Activated T-helper 1 cell treated with anti-CD3 and anti-CD28 coated beads, Interleukin-2, amount 50 U/mL, for 16 hours (primary cell): ENCODE results near the gene SEC16A.

Experiments used
- DNase-seq, 2 donors: peaks; one replicate each; pipeline ENCODE4 v3.0.0-alpha.2; 2020; ENCODE audit warnings: low read depth in 1 of 2, low spot score in 1 of 2

SEC16A gene

GRCh38 chr9:136466155-136466541, 16.7 kb downstream of the SEC16A start:
- no peak for DNase-seq

- DNase-seq = no peak
Observed at GRCh38 chr9:136465500-136466154, 17.2 kb downstream of the SEC16A start.

GRCh38 chr9:136464241-136464640, 18.6 kb downstream of the SEC16A start:
- no peak for DNase-seq

- no peak for DNase-seq
Observed at GRCh38 chr9:136463578-136463977, 19.3 kb downstream of the SEC16A start.

- DNase-seq = no peak
Observed at GRCh38 chr9:136462664-136463063, 20.2 kb downstream of the SEC16A start.

GRCh38 chr9:136460772-136461325, 22.0 kb downstream of the SEC16A start:
- no peak for DNase-seq

- DNase-seq = no peak
Observed at GRCh38 chr9:136459425-136459824, 23.4 kb downstream of the SEC16A start.

GRCh38 chr9:136457326-136457725, 25.5 kb downstream of the SEC16A start:
- DNase-seq = no peak

- no peak for DNase-seq
Observed at GRCh38 chr9:136456258-136456657, 26.6 kb downstream of the SEC16A start.

GRCh38 chr9:136455043-136456002, 27.5 kb downstream of the SEC16A start:
- DNase-seq = no peak

- DNase-seq = no peak
Observed at GRCh38 chr9:136454026-136454796, 28.6 kb downstream of the SEC16A start.

- DNase-seq = no peak
Observed at GRCh38 chr9:136453326-136453725, 29.5 kb downstream of the SEC16A start.

- DNase-seq = no peak
Observed at GRCh38 chr9:136451221-136451877, 31.5 kb downstream of the SEC16A start.

- DNase-seq = no peak
Observed at GRCh38 chr9:136448655-136449054, 34.2 kb downstream of the SEC16A start.

- DNase-seq = no peak
Observed at GRCh38 chr9:136447173-136447778, 35.6 kb downstream of the SEC16A start.

- no peak for DNase-seq
Observed at GRCh38 chr9:136445799-136446198, 37.0 kb downstream of the SEC16A start.

GRCh38 chr9:136444102-136444501, 38.7 kb downstream of the SEC16A start:
- no peak for DNase-seq

- no peak for DNase-seq
Observed at GRCh38 chr9:136443687-136444086, 39.2 kb downstream of the SEC16A start.

- DNase-seq = no peak
Observed at GRCh38 chr9:136443087-136443486, 39.8 kb downstream of the SEC16A start.

GRCh38 chr9:136442265-136442664, 40.6 kb downstream of the SEC16A start:
- DNase-seq = no peak
